ENCODE measurements around the gene EPHB2.
A peak's percentile ranks its signal among the peaks of the same experiment; 100 is the strongest.
"Not testable (repeated sequence)": the region's sequence is repeated elsewhere in the genome, so short reads cannot be mapped to it uniquely, and the experiment has no call there.

EPHB2 gene

DNA sequence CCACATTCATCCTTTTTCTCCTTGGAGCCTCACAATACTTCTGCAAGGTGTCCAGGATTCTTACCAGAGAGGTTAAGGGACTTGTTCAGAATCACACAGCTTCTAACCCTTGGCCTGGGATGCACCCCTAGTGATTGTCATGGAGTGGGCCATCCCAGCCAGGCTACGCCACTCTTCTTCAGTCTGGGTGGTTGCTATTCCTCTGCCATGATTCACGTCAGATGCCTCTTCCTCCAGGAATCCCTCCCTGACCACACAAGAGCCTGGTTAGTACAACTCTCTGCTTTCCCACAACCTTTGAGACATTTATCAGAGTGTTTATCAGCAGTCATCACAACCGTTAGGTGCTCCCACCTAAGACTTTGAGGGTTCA lies 121.8 kb downstream of the EPHB2 start:
- DNase-seq: no peak

DNA sequence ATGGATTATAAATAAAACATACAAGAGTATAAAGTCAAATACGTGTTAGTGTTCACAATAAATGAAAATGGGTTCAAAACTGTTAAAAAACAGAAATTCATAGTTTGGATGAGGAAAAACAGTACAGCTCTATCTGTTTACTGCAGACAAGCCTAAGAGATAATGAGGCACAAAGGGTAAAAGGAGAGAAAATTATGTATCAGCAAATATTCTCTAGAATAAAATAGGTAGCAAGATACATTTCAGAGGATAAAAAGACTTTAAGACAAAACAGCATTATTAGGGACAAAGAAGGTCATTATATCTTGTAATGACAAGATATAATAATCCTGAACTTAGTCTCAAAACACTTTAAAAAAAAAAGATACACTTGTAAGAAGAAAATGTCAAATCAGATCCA lies 123.1 kb downstream of the EPHB2 start:
- DNase-seq: no peak

- DNase-seq: not testable (repeated sequence)
Observed at GRCh38 chr1:22834420-22834819, 123.8 kb downstream of the EPHB2 start.

- DNase-seq: no peak
Observed at GRCh38 chr1:22835636-22836319, 125.1 kb downstream of the EPHB2 start.

GRCh38 chr1:22836850-22837249 lies 126.2 kb downstream of the EPHB2 start:
- no peak for DNase-seq

GRCh38 chr1:22837332-22837731 lies 126.7 kb downstream of the EPHB2 start:
- no peak for DNase-seq

GRCh38 chr1:22838965-22839364 lies 128.3 kb downstream of the EPHB2 start:
- no peak for DNase-seq

DNA sequence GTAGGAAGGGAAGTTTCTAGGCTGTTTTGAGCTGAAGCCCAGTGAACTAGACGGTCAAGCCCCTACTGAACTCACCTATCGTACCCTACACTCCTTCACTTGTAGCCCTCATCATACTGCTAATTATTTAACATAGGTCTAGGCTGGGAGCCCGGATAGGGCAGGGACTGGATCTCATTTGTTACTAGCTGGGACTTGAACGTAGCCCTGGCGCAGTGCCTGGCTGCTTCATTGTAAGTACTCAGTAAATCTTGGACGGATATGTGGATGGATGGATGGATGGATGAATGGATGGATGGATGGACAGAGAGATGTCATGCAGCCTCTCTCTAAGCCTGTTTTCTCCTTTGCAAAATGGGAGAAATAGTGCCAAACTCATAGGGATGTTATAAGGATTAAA lies 129.2 kb downstream of the EPHB2 start:
- no peak for DNase-seq

- DNase-seq: no peak
Observed at GRCh38 chr1:22841142-22841541, 130.5 kb downstream of the EPHB2 start.

DNA sequence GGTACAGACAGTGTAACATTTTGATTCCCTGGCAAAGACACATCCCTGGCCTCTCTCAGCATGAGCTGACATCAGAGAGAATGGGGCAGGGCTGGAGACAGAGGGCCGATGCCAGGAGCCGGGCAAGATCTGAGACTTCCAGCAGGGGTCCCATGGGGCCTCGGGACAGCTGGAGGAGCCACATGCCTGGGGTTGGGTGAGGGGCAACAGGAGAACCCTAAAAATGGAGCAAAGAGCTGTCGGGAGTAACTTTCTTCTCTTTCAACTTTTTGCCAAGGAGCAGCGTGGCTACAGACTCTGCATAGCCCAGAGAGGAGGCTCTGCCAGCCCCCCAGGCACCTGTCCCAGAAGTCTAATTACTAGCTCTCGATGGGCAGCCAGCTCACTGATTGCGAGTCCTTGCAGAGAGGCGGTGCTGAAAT lies 131.2 kb downstream of the EPHB2 start:
- peak in 33 of 56 donors; percentile 9 to 82 (median 38) for DNase-seq

DNA sequence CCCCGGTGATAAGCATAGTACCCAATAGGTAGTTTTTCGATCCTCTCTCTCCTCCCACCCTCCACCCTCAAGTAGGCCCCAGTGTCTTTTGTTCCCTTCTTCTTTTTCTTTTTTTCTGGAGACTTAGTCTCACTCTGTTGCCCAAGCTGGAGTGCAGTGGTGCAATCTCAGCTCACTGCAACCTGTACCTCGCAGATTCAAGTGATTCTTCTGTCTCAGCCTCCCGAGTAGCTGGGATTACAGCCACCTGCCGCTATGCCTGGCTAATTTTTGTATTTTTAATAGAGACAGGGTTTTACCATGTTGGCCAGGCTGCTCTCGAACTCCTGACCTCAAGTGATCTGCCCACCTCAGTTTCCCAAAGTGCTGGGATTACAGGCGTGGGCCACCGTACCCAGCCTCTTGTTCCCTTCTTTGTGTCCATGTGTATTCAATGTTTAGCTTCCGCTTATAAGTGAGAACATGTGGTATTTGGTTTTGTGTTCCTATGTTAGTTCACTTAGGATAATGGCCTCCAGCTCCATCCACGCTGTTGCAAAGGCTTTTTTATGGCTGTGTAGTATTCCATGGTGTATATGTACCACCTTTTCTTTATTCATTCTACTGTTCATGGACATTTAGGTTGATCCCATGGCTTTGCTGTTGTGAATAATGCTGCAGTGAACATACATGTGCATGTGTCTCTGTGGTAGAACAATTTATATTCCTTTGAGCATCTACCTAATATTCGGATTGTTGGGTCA lies 133.0 kb downstream of the EPHB2 start:
- DNase-seq: not testable (repeated sequence)

DNA sequence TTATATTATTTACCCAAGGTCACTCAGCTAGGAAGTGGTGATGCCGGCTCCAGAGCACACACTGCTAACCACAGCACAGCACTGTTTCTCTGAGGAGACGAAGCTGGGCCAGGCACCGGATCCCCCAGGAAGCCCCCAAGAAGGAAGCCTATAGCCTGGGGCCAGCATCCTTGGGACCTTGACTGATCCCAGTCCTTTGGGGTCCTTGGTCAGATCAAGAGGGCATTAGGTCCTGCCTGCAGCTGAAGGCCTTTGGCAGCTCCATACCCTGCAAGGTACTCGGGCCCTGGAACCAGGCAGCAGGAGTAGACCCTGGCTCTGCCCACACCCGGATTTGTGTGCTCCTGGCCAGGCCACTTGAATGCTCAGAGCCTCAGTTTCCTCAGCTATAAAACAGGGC lies 134.0 kb downstream of the EPHB2 start:
- no peak for DNase-seq

GRCh38 chr1:22845398-22845935 lies 134.8 kb downstream of the EPHB2 start:
- no peak for DNase-seq

DNA sequence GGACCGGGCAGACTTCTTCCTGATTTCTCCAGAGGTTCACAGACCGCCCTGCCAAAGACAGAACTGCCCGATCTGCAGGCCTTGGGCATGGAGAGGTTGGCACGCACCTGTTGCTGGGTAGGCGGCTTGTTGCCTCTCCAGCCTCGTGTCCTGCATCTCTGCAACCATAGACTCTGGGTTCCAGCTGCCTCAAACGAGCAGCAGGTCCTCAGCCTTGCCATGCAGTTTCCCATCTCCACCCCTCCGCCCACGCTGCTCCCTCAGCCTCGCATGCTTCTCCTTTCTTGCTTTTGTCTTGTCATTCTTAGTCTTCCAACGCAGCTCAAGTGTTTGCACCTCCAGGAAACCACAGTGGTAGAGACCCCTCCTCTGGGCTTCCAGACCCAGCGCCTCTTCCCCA lies 135.8 kb downstream of the EPHB2 start:
- DNase-seq: peak in 14 of 56 donors; percentile 12 to 62 (median 38)

DNA sequence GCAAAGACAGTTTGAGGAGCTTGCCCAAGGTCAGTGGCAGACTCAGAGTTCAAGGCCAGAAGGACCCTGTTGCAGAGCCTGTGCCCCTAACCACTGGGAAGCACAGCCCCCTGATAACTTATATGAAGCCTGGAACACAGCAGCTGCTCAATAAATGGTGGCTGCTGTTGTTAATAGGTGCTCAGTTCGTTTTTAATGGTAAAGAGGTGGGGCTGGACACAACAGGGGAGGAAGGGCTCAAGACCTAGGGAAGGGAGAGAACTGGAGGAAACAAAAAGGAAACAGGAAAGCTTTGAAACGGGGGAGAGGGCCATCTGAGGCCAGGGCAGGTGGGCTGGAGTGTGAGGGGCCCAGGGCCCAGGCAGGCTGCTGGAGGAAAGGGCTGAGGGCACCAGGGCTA lies 136.6 kb downstream of the EPHB2 start:
- DNase-seq: no peak

DNA sequence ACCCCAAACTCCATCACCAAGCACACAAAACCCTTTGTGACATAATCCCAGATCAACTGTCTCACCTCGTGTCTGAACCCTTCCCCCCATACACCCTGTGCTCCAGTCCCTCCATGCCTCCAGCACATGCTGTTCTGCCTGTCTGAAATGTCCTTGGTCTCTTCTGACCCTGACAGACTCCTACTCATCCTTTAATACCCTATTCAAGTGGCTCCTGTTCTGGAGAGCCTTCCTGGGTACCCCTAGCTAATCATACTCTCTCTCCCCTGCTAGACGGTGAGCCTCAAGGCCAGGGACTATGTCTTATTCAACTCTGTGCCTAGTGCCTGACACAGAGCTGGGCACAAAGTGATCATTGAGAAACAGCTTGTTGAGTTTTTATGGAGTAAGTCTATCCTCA lies 137.1 kb downstream of the EPHB2 start:
- no peak for DNase-seq

GRCh38 chr1:22848405-22848804 lies 137.8 kb downstream of the EPHB2 start:
- DNase-seq: no peak

DNA sequence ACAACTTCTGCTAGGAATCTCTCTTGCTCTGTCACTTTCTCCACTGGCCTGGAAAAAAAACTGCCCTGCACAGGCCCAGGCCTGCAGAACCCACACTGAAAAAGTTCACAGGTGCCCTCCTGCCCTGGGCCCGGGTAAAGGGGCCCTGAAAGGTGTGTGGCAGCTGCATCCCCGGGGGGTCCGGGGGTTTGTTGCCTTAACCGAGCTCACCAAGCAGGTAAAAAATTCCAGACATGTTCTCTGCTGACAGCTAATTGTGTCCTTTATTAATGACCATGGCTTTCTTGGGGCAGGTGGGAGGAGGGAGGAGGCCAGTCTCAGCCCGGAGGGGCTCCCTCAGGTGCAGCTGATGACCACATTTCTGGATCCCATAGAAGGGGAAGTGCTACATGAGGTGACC lies 139.1 kb downstream of the EPHB2 start:
- no peak for DNase-seq

GRCh38 chr1:22850281-22850680 lies 139.6 kb downstream of the EPHB2 start:
- DNase-seq: no peak

DNA sequence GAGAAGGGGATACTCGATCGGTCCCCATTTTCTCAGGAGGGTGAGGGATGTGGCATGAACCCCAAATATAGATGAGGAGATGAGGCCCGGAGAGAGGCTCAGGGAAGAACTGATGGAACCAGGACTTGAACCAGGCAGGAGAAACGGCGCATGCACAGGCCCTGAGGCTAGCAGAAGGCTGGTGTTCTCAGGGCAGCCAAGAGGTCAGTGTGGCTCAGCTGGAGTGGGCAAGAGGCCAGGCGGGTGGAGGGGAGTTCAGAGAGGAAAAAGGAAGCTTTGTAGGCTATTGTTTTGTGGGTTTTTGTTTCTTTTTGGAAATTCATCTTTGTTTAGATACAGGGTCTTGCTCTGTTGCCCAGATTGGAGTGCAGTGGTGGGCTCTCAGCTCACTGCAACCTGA lies 140.0 kb downstream of the EPHB2 start:
- peak in 51 of 56 donors; percentile 22 to 87 (median 62) for DNase-seq

DNA sequence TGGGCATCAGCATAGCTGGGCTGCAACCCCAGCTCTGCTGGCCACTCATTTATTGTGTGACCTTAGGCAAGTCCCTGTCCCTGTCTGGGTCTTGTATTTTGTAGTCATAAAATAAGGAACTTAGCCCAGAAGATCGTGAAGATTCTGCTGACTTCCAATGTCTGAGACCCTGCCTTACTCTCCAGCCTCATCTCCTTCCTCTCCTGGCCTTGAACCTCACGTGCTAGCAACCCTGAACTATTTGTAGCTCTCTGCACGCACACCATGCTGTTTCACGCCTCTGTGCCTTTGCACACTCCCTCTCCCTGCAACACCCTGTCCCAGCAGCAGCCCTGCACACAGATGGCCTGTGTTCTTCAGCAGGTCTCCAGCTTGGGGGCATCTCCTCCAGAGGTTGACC lies 140.9 kb downstream of the EPHB2 start:
- no peak for DNase-seq

GRCh38 chr1:22852144-22852655 lies 141.6 kb downstream of the EPHB2 start:
- DNase-seq: no peak
